Activated T-cell treated with anti-CD3 and anti-CD28 coated beads, Interleukin-2, amount 50 U/mL, for 4 hours (primary cell): ENCODE data around the gene TOR2A. TPM values are rescaled to one million over a fixed set of nuclear protein-coding genes. Genes with fewer than 3 reads are reported as not detected.

ENCODE experiments used
- ATAC-seq, 2 donors: fragments of 200-7000 bp; cut with Tn5 transposase; one replicate each; pipeline ENCODE4 v1.10.0; 2021
- DNase-seq: peaks from one replicate; pipeline ENCODE4 v3.0.0-alpha.2; 2020
- H3K27me3 Mint-ChIP-seq: one replicate; pipeline ENCODE4 v1.8.0; 2021; ENCODE audit warnings: low read depth, mixed read lengths
- H3K36me3 Mint-ChIP-seq: one replicate; pipeline ENCODE4 v1.8.0; 2022; ENCODE audit warnings: mixed read lengths; ENCODE audit not compliant: insufficient read depth
- H3K4me1 Mint-ChIP-seq: one replicate; pipeline ENCODE4 v1.8.0; 2021; ENCODE audit warnings: low read depth, mixed read lengths
- H3K4me3 Mint-ChIP-seq: one replicate; pipeline ENCODE4 v1.8.0; 2021; ENCODE audit warnings: mild to moderate bottlenecking, moderate library complexity, mixed read lengths
- H3K9me3 Mint-ChIP-seq: one replicate; pipeline ENCODE4 v1.8.0; 2021; ENCODE audit warnings: mixed read lengths
- total RNA-seq, 3 donors: library from RNA; stranded (reverse); gene quantifications; one replicate each; pipeline ENCODE4 v1.2.1, GENCODE V29; 2021

Gene TOR2A
- total RNA-seq, 3 donors from 2014 or later: 19.8 to 23.6 (median 20.1) TPM

- ATAC-seq (no peak), DNase-seq (no peak)
- no peaks in the 10 kb centered on the region for H3K9me3 Mint-ChIP-seq
- H3K4me1 Mint-ChIP-seq: peaks cover 20% of the 10 kb centered on the region
- no peaks in the 10 kb centered on the region for H3K27me3 Mint-ChIP-seq
- no peak overlapping the region for H3K4me3 Mint-ChIP-seq
- H3K36me3 Mint-ChIP-seq: no peaks in the 10 kb centered on the region
Observed at GRCh38 chr9:127723444-127723843, 11.7 kb downstream of the TOR2A start.

DNA sequence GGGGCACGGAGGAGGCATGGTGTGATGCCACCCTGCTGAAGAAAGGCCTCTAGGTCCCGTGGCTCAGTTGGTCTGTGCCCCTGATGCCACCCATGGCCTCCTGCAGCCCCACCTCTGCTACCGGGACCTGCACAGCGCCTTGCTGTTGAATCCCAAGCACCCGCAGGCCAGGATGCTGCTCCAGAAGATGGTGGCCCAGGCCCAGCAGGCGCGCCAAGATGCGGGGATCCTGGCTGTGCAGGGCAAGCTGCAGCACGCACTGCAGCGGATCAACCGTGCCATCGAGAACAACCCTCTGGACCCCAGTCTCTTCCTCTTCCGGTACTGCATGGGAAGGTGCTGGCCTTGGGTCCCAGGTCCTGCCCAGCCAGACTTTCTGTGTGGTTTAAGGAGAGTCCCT is 12.1 kb downstream of the TOR2A start:
- no peaks in the 10 kb centered on the region for H3K9me3 Mint-ChIP-seq
- no peak for DNase-seq
- no peaks in the 10 kb centered on the region for H3K36me3 Mint-ChIP-seq
- no peaks in the 10 kb centered on the region for H3K27me3 Mint-ChIP-seq
- ATAC-seq: no peak
- peaks cover 20% of the 10 kb centered on the region for H3K4me1 Mint-ChIP-seq
- no peak overlapping the region for H3K4me3 Mint-ChIP-seq

DNA sequence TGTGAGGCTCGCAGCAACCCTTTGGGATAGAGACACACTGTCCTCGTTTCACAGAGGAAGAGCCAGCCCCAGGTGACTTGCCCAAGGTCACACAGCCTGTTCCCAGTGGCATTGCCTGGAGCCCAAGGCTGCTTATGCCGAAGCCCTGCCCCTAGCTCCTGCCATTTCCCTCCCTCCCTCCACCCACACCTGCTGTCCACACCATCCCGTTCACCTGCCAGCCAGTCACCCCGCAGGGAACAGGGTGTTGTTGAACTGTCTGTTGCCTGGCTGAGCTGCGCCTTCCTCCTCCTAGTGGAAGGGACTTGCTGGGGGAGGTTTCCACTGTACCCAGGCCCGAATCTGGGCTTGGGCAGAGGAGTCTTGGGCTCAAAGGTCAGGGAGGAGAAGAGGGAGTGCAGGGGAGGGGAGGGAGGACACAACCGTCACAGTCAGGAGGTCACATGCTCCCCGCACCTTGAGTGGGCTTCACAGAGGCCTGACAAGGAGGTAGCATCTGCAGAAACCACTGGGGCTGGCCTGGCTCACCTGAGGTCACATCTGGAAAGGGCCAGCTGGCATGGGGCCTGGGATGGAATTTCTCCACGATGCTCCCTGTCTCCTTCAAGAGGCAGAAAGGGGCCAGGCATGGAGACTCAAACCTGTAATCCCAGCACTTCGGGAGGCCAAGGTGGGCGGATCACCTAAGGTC is 12.9 kb downstream of the TOR2A start:
- H3K36me3 Mint-ChIP-seq: no peaks in the 10 kb centered on the region
- no peaks in the 10 kb centered on the region for H3K27me3 Mint-ChIP-seq
- no peaks in the 10 kb centered on the region for H3K9me3 Mint-ChIP-seq
- ATAC-seq (no peak), DNase-seq (no peak)
- H3K4me1 Mint-ChIP-seq: peaks cover 20% of the 10 kb centered on the region
- no peak overlapping the region for H3K4me3 Mint-ChIP-seq

DNA sequence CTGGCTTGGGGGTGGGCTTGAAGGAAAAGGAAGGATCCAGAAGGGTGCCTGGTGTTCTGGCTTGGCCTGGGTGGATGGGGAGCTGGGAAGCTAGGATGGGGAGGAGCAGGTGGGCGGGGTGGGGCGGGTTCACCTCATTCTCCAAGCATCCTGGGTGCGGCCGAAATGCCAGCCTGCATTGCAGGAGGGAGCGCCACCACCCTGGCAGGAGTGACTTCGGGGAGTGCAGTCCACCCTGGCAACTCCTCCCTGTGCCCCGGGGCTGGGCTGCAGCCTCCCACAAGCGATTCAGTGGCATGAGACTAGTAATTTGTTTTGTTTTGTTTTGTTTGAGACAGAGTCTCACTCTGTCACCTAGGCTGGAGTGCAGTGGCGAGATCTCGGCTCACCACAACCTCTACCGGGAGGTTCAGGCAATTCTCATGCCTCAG is 13.7 kb downstream of the TOR2A start:
- no peaks in the 10 kb centered on the region for H3K27me3 Mint-ChIP-seq
- DNase-seq (no peak), ATAC-seq (peak in 1 of 2 donors; percentile 25)
- no peaks in the 10 kb centered on the region for H3K9me3 Mint-ChIP-seq
- peaks cover 21% of the 10 kb centered on the region for H3K4me1 Mint-ChIP-seq
- H3K4me3 Mint-ChIP-seq: no peak overlapping the region
- no peaks in the 10 kb centered on the region for H3K36me3 Mint-ChIP-seq

DNA sequence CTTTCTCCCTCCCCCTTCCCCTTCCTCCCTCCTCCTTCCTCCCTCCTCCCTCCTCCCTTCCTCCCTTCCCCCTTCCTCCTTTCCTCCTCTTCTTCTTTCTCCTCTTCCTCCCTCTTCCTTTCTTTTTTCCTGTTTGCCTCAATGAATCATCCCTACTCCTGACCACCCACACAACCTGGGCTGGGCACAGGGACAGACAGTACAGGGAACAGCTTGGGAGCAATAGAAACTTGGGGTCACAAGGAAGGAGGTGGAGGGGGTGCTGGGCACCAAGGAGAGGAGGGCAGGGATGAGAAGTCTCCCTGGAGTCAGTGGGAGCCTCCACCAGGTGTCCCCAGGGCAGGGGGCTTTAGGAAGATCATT is 14.2 kb downstream of the TOR2A start:
- DNase-seq (no peak), ATAC-seq (no peak)
- Mint-ChIP-seq H3K4me3 (no peak overlapping the region), H3K4me1 (peaks cover 27% of the 10 kb centered on the region), H3K36me3 (no peaks in the 10 kb centered on the region), H3K27me3 (no peaks in the 10 kb centered on the region), H3K9me3 (no peaks in the 10 kb centered on the region)

- no peaks in the 10 kb centered on the region for H3K36me3 Mint-ChIP-seq
- H3K27me3 Mint-ChIP-seq: no peaks in the 10 kb centered on the region
Observed at GRCh38 chr9:127720031-127720864, 14.8 kb downstream of the TOR2A start.

GRCh38 chr9:127717766-127718165 is 17.3 kb downstream of the TOR2A start:
- no peak for DNase-seq
- no peaks in the 10 kb centered on the region for H3K9me3 Mint-ChIP-seq
- no peaks in the 10 kb centered on the region for H3K36me3 Mint-ChIP-seq
- peaks cover 37% of the 10 kb centered on the region for H3K4me1 Mint-ChIP-seq
- H3K4me3 Mint-ChIP-seq: no peak overlapping the region
- no peaks in the 10 kb centered on the region for H3K27me3 Mint-ChIP-seq
- ATAC-seq: no peak

More at GRCh38 chr9:127720031-127720864, 14.8 kb downstream of the TOR2A start:
- Mint-ChIP-seq H3K4me1 (peaks cover 30% of the 10 kb centered on the region), H3K9me3 (no peaks in the 10 kb centered on the region), H3K4me3 (peak overlapping the region; percentile 17)
- no peak for DNase-seq
- no peak for ATAC-seq

DNA sequence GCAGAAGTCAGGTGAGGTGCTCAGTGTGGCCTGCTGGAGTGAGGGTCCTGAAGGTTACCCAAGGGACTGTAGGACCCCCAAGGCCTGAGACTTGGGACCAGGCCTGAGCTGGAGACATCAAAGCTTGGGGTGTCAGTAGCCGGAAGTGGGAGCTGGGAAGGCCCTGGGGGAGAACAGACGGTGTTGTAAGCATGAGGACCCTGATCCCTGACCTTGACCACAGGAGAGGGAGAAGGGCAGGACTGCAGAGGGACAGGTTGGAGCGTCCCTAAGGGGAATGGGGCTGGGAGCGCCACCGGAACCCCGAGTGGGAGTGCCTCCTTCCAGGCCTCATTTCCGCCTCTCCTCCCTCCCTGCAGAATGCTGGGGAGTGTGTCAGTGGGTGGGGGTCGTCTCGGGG is 18.7 kb downstream of the TOR2A start:
- H3K27me3 Mint-ChIP-seq: no peaks in the 10 kb centered on the region
- H3K36me3 Mint-ChIP-seq: no peaks in the 10 kb centered on the region
- peak overlapping the region; percentile 98 for H3K4me3 Mint-ChIP-seq
- H3K4me1 Mint-ChIP-seq: peaks cover 37% of the 10 kb centered on the region
- H3K9me3 Mint-ChIP-seq: no peaks in the 10 kb centered on the region
- ATAC-seq (no peak), DNase-seq (no peak)

DNA sequence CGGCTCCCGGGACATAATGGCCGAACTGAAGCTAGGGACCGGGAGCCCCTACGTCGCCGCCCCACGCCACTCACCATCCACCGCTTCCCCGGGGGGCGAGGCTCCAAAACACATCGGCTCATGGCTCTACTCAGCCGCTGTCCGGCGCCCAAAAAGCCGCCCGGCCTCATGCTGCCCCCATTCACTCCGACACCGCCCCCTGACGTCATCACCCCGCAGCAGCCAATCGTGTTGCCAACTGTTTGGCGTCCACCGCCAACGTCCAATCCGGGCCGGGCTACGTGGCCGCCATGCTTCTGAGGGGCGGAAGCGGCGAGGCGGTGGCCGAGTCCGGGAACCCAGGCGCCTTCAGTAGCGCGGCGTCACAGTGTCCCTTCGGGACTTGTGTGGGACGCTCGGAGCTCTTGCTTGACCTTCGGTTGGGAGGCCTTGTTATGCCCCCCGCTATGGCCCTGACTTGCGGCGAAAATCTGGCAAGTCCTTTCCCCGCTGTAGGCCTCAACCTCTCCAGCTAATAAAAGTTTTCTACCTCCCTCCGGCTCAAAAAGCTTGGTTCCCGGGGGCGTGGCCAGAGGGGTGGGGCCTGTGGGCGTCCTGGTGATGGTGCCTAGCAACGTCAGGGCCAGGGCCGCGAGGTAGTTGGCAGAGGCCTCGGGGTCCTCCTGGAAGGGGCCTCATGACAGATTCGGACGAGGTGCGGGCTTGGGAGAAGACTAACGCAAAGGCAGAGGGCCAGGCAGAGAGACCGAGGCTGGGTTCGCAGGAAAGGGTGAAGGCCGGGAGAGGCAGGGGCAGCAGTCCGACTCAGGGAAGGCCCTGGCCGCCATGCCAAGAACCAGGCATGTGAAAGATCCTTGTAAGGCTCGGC is 19.4 kb downstream of the TOR2A start, which contains the start of the genes PTRH1 and TTC16:
TSS of gene PTRH1 (minus strand) at position 194 of the 868 bp plus-strand sequence. CDS start at position 170, 24 bp downstream.
TSS of gene TTC16 (plus strand) at position 610 of the 868 bp plus-strand sequence. CDS start at position 677, 67 bp downstream.
- no peaks in the 10 kb centered on the region for H3K27me3 Mint-ChIP-seq
- ATAC-seq (peak; percentile 97), DNase-seq (peak; percentile 96)
- no peaks in the 10 kb centered on the region for H3K36me3 Mint-ChIP-seq
- peak within 1 kb of the TSS; percentile 98 for H3K4me3 Mint-ChIP-seq
- H3K9me3 Mint-ChIP-seq: no peaks in the 10 kb centered on the region
- peaks cover 40% of the 10 kb centered on the region for H3K4me1 Mint-ChIP-seq

DNA sequence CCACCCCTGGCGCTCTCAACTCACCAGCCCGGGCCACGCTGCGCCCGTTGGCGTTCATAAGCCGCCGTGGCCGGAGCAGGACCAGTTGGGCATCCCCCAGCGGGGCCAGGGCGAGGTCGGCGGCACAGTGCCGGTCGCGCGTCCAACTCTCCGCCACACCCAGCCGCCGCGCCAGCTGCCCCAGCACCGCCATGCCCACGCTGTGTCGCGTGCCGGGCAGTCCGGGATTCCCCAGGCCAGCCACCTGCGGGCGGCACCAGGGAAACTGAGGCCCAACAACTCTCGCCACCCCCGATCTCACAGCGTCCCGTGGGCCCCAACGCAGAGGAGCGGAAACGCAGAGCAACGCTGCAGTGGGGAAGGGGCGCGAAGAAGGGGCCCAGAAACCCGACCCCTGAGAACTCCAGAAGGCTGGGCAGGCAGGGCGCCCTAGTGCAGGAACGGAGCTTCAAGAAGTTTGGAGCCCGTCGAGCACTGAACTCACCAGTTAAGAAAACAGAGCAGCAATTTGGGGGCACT is 20.1 kb downstream of the TOR2A start:
- H3K27me3 Mint-ChIP-seq: no peaks in the 10 kb centered on the region
- DNase-seq: no peak
- H3K4me1 Mint-ChIP-seq: peaks cover 40% of the 10 kb centered on the region
- no peaks in the 10 kb centered on the region for H3K36me3 Mint-ChIP-seq
- peak overlapping the region; percentile 98 for H3K4me3 Mint-ChIP-seq
- peak; percentile 8 to 11 for ATAC-seq
- no peaks in the 10 kb centered on the region for H3K9me3 Mint-ChIP-seq

DNA sequence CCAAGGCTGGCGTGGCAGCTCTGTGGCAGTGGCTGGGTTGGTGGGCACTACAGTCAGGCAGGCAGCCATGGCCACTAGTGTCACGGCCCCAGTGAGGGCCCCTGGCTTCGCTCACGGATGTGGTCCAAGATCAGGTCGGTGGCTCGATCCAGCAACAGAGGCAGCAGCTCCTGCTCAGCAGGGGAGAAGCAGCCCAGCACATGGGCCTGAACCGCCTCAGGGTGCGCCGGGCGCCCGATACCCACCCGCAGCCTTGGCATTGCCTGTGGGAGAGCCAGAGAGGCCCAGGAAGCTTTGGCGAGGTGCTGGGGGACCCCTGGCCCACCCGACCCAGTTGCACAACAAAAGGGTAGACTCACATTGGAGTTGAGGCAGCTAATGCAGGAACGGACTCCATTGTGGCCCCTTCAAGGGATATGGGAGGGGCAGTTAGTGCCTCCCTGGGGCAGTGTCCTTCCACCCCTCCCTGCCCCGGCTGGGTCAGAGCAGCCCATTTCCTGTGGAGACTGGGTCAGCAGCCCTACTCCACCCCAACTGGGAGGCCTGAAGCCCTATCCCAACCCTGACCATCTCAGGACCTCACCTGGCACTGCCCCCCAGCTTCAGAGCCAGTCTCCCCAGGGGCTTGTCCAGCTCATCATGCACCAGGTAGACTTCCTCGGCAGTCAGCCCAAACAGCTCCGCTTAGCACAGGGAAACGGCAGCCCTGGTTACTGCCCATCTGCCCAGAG is 20.9 kb downstream of the TOR2A start:
- H3K4me1 Mint-ChIP-seq: peaks cover 32% of the 10 kb centered on the region
- H3K27me3 Mint-ChIP-seq: no peaks in the 10 kb centered on the region
- H3K36me3 Mint-ChIP-seq: no peaks in the 10 kb centered on the region
- ATAC-seq (no peak), DNase-seq (no peak)
- H3K4me3 Mint-ChIP-seq: peak overlapping the region; percentile 81
- H3K9me3 Mint-ChIP-seq: no peaks in the 10 kb centered on the region

GRCh38 chr9:127712867-127713266 is 22.2 kb downstream of the TOR2A start:
- DNase-seq (no peak), ATAC-seq (no peak)
- Mint-ChIP-seq H3K27me3 (no peaks in the 10 kb centered on the region), H3K4me1 (peaks cover 32% of the 10 kb centered on the region), H3K9me3 (no peaks in the 10 kb centered on the region), H3K36me3 (no peaks in the 10 kb centered on the region), H3K4me3 (peak overlapping the region; percentile 37)

GRCh38 chr9:127712371-127712770 is 22.7 kb downstream of the TOR2A start:
- no peak for DNase-seq
- Mint-ChIP-seq H3K36me3 (no peaks in the 10 kb centered on the region), H3K9me3 (no peaks in the 10 kb centered on the region)

More at GRCh38 chr9:127712371-127712770, 22.7 kb downstream of the TOR2A start:
- no peak for ATAC-seq
- no peaks in the 10 kb centered on the region for H3K27me3 Mint-ChIP-seq
- H3K4me3 Mint-ChIP-seq: peak overlapping the region; percentile 37
- peaks cover 37% of the 10 kb centered on the region for H3K4me1 Mint-ChIP-seq
